Tibial artery (tissue), 4 donors: ENCODE measurements around the gene UBE2E2.

ENCODE experiments used
- DNase-seq, 2 donors: peaks; one replicate each; pipeline ENCODE4 v3.0.0-alpha.2; 2019
- H3K27ac ChIP-seq, 2 donors: fragments of 200-600 bp; sonication (generic) in 1 of 2; 1 replicate in 1 of 2; 2 replicates in 1 of 2; pipeline ENCODE4 v1.5.1; 2018 to 2019; ENCODE audit warnings: mild to moderate bottlenecking in 1 of 2
- H3K27me3 ChIP-seq, 2 donors: fragments of 200-600 bp; sonication (generic) in 1 of 2; one replicate each; pipeline versions ENCODE4 v1.5.1 to v1.6.0; 2016 to 2019
- H3K36me3 ChIP-seq, 3 donors: fragments of 200-600 bp; sonication (generic) in 2 of 3; one replicate each; pipeline ENCODE4 v1.5.1; 2016 to 2019; ENCODE audit warnings: mild to moderate bottlenecking in 2 of 3
- H3K4me1 ChIP-seq, 4 donors: fragments of 200-600 bp; sonication (generic) in 2 of 4; 1 replicate in 3 of 4; 2 replicates in 1 of 4; pipeline ENCODE4 v1.5.1; 2016 to 2019
- H3K4me3 ChIP-seq, 2 donors: fragments of 200-600 bp; sonication (generic) in 1 of 2; 1 replicate in 1 of 2; 2 replicates in 1 of 2; pipeline ENCODE4 v1.5.1; 2018 to 2019; ENCODE audit warnings: mild to moderate bottlenecking in 2 of 2
- H3K9me3 ChIP-seq, 3 donors: fragments of 200-600 bp; sonication (generic) in 1 of 3; one replicate each; pipeline ENCODE4 v1.5.1; 2016 to 2019
- intact Hi-C: fragments of 100-400 bp; cut with DNase I; formaldehyde crosslinking; loops from one replicate; pipeline ENCODE4 v1.15.0; 2023; ENCODE audit warnings: low total_unique reads
- TF ChIP-seq, protein P1 (sequence below), 2 experiments: fragments of 200-600 bp in 1 of 2; fragments of 450-650 bp in 1 of 2; IDR thresholded peaks; one replicate each; pipeline ENCODE4 v1.5.1; 2017 to 2019; ENCODE audit warnings: antibody characterized with exemption in 2 of 2, mild to moderate bottlenecking in 1 of 2, moderate library complexity in 1 of 2

The UBE2E2 gene

DNA sequence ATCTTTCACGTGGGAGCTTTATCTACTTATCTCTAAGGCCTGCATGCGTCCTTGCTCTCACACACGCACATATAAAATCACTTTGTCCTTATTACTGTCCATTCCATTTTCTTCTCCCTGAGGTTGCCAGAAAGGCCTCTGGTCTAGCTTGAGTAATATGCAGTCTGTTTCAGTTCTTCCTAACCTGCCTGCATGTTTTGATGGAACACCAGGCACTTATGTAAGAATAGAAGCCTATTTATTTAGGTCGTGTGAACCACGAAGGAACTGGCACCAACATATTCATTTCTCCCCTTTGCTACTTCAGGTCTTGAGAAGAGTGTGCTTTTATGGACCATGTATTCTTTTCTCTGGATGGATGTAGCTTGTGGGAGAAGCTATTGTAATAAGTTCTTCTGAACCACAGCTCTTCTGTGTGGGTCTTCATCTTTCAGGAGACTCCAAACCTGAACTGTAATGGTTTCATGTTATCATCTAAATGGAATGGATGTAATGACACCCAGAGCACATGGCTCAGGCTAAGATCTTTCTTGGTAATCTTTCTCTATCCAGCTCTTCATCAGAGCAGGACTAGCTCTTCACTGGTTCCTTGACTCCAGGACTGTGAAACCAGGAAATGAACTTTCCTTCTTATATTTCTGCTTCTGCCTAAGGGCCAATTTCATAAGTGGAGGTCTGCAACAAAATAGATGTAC, 53.8 kb downstream of the UBE2E2 start:
- no peaks in the 10 kb centered on the region for H3K36me3 ChIP-seq
- H3K9me3 ChIP-seq, result no peaks in the 10 kb centered on the region
- no peak for DNase-seq
- H3K27ac ChIP-seq, result no peak overlapping the region
- intact Hi-C loops, result no loop called here
- H3K4me1 ChIP-seq, result peaks cover 0 to 48% (median 4%) of the 10 kb centered on the region in 4 donors
- H3K27me3 ChIP-seq, result no peaks in the 10 kb centered on the region
- TF ChIP-seq, protein P1, sequence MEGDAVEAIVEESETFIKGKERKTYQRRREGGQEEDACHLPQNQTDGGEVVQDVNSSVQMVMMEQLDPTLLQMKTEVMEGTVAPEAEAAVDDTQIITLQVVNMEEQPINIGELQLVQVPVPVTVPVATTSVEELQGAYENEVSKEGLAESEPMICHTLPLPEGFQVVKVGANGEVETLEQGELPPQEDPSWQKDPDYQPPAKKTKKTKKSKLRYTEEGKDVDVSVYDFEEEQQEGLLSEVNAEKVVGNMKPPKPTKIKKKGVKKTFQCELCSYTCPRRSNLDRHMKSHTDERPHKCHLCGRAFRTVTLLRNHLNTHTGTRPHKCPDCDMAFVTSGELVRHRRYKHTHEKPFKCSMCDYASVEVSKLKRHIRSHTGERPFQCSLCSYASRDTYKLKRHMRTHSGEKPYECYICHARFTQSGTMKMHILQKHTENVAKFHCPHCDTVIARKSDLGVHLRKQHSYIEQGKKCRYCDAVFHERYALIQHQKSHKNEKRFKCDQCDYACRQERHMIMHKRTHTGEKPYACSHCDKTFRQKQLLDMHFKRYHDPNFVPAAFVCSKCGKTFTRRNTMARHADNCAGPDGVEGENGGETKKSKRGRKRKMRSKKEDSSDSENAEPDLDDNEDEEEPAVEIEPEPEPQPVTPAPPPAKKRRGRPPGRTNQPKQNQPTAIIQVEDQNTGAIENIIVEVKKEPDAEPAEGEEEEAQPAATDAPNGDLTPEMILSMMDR (IDR thresholded peaks at IDR 0.05), result no peak
- H3K4me3 ChIP-seq, result no peak overlapping the region

DNA sequence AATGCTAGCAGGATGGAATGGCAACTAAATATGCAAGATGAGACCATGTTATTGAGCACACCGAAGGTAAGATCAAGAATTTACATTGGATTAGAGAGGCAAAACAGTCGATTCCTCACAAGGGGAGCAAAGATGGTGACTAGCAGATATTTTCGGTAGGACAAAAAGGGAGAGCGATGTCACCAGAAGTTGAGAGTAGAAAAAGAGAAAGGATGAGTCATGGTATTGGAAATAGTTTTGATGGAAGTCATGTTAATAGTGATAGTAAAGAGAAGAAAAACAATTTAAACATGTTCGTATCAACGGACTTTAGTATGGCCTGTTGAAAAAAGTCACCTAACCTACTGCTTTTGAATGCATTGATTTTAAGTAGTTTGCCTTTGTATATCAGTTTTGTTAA, 55.0 kb downstream of the UBE2E2 start:
- Histone ChIP-seq H3K36me3 (no peaks in the 10 kb centered on the region), H3K27ac (no peak overlapping the region), H3K9me3 (no peaks in the 10 kb centered on the region), H3K4me1 (peaks cover 0 to 40% (median 4%) of the 10 kb centered on the region in 4 donors), H3K27me3 (no peaks in the 10 kb centered on the region), H3K4me3 (no peak overlapping the region)
- intact Hi-C loops, result no loop called here
- TF ChIP-seq, protein P1 (IDR thresholded peaks at IDR 0.05), result no peak
- no peak for DNase-seq

DNA sequence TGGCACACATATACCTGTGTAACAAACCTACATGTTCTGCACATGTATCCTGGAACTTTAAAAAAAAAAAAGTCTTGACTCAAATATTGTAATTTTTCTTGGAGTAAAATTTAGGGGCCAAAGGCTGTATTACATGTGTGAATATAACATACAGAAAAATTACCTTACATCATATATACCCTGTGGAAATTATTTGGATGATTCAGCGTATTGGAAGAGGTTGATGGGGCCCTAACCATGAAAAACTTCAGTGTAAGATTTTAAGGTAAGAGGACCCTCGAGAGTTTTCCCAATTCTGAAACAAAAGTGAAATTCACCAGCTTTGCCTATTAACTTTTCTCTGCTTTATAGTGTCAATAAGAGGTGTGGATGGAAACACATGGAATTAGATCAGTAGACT, 56.4 kb downstream of the UBE2E2 start:
- no peak for DNase-seq
- Histone ChIP-seq H3K4me1 (peaks cover 0 to 42% (median 2%) of the 10 kb centered on the region in 4 donors), H3K4me3 (no peak overlapping the region), H3K27ac (no peak overlapping the region), H3K36me3 (no peaks in the 10 kb centered on the region), H3K9me3 (no peaks in the 10 kb centered on the region), H3K27me3 (no peaks in the 10 kb centered on the region)
- intact Hi-C loops, result no loop called here
- TF ChIP-seq, protein P1 (IDR thresholded peaks at IDR 0.05), result no peak

DNA sequence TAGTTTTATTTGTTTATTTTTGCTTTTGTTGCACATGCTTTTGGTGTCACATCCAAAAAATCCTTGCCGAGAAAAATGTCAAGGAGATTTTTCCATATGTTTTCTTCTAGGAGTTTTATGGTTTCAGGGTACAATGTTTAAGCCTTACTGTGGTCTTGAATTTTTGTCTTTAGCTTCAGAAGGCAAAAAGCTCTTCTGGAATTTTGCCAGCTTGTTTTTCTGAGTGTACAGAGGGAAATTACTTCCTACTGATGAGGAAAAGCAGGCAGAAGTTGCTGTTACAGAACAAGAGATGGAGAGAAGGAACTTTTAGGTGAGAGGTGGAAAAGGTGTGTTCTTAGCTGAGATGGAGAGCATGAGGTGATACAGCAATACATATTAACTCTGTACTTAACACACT, 59.6 kb downstream of the UBE2E2 start:
- Histone ChIP-seq H3K27ac (no peak overlapping the region), H3K27me3 (no peaks in the 10 kb centered on the region), H3K4me3 (no peak overlapping the region), H3K4me1 (peaks cover 0 to 22% (median 0%) of the 10 kb centered on the region in 4 donors), H3K9me3 (no peaks in the 10 kb centered on the region), H3K36me3 (no peaks in the 10 kb centered on the region)
- intact Hi-C loops, result no loop called here
- DNase-seq, result no peak
- TF ChIP-seq, protein P1 (IDR thresholded peaks at IDR 0.05), result no peak

DNA sequence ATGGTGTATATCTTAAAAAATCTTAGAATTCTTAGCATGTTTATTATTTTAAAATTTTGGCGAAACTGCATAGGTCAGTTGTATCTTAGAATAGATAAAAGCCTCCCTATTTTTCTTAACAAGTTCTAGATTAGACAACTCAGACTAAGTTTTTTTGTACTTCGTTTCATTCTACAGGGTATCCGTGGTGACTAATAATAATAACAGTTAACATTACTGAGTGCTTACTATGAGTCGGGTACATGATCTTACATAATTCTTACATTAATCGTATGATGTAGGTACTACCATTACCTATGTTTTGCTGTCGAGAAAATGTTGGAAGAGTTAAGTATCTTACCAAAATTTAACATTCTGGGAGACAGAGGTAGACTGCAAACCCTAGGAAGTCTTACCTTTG, 60.7 kb downstream of the UBE2E2 start:
- H3K36me3 ChIP-seq, result no peaks in the 10 kb centered on the region
- TF ChIP-seq, protein P1 (IDR thresholded peaks at IDR 0.05), result no peak
- no peaks in the 10 kb centered on the region for H3K9me3 ChIP-seq
- no peak for DNase-seq
- intact Hi-C loops, result no loop called here
- H3K27ac ChIP-seq, result no peak overlapping the region
- H3K4me3 ChIP-seq, result no peak overlapping the region
- peaks cover 0 to 22% (median 0%) of the 10 kb centered on the region in 4 donors for H3K4me1 ChIP-seq
- no peaks in the 10 kb centered on the region for H3K27me3 ChIP-seq
